Measurements from ENCODE around the gene STXBP1.

STXBP1 gene

GRCh38 chr9:127732444-127732843, 120.4 kb downstream of the STXBP1 start:
- TF ChIP-seq CTCF (IDR thresholded peaks at IDR 0.05; ENCODE audit: insufficient read depth, low read depth, low read length, missing control alignments): no peak

GRCh38 chr9:127733614-127734013, 121.5 kb downstream of the STXBP1 start:
- DNase-seq (ENCODE audit: low read depth): no peak
- no peak overlapping the region for H3K4me3 ChIP-seq (ENCODE audit: low read length)
- no peak for TF ChIP-seq CTCF (IDR thresholded peaks at IDR 0.05; ENCODE audit: insufficient read depth, low read depth, low read length, missing control alignments)

More at GRCh38 chr9:127732444-127732843, 120.4 kb downstream of the STXBP1 start:
- H3K4me3 ChIP-seq (ENCODE audit: low read length): no peak overlapping the region
- DNase-seq (ENCODE audit: low read depth): no peak

- no peak for DNase-seq (ENCODE audit: low read depth)
- TF ChIP-seq CTCF (IDR thresholded peaks at IDR 0.05; ENCODE audit: insufficient read depth, low read depth, low read length, missing control alignments): no peak
- peak overlapping the region; percentile 78 for H3K4me3 ChIP-seq (ENCODE audit: low read length)
These were observed 122.2 kb downstream of the STXBP1 start for GRCh38 chr9:127734247-127734746.

GRCh38 chr9:127734747-127735529, 122.9 kb downstream of the STXBP1 start, which contains the start of gene TOR2A:
TOR2A (minus strand) TSS chr9:127735294; CDS start chr9:127735270, 24 bp downstream.
- peak within 1 kb of the TSS; percentile 78 for H3K4me3 ChIP-seq (ENCODE audit: low read length)
- DNase-seq (ENCODE audit: low read depth): peak; percentile 98
- TF ChIP-seq CTCF (IDR thresholded peaks at IDR 0.05; ENCODE audit: insufficient read depth, low read depth, low read length, missing control alignments): peak; percentile 92

- no peak for TF ChIP-seq CTCF (IDR thresholded peaks at IDR 0.05; ENCODE audit: insufficient read depth, low read depth, low read length, missing control alignments)
- DNase-seq (ENCODE audit: low read depth): no peak
- H3K4me3 ChIP-seq (ENCODE audit: low read length): no peak overlapping the region
These were observed 123.6 kb downstream of the STXBP1 start for GRCh38 chr9:127735530-127736185.

GRCh38 chr9:127738666-127739065, 126.6 kb downstream of the STXBP1 start:
- DNase-seq (ENCODE audit: low read depth): no peak
- no peak overlapping the region for H3K4me3 ChIP-seq (ENCODE audit: low read length)
- TF ChIP-seq CTCF (IDR thresholded peaks at IDR 0.05; ENCODE audit: insufficient read depth, low read depth, low read length, missing control alignments): no peak

All from epithelial cell of esophagus (primary cell).